IMR-90 (cell line): ENCODE measurements around the gene RNF144B. TPM values are rescaled to one million over a fixed set of nuclear protein-coding genes. Genes with fewer than 3 reads are reported as not detected.

Experiments used
- ATAC-seq: fragments of 200-7000 bp; cut with Tn5 transposase; 2 replicates; pipeline ENCODE4 v1.9.1; 2020; ENCODE audit warnings: low read depth, mild to moderate bottlenecking, moderate library complexity
- BruUV-seq: library from RNA; stranded (reverse); fragments of 400-500 nt; replicated peaks from 2 replicates; lab custom pipeline; 2021; lab: Mats Ljungman, UMichigan
- CTCF ChIA-PET: fragments of 300-600 bp; formaldehyde crosslinking; extraction: SDS; loops from one replicate; lab custom pipeline; 2021; ENCODE audit warnings: antibody characterized with exemption; lab: Yijun Ruan, JAX
- POLR2A ChIA-PET: fragments of 300-600 bp; sonication (Branson Sonifier 250); formaldehyde crosslinking; loops from one replicate; lab custom pipeline; 2022; ENCODE audit warnings: antibody characterized with exemption; ENCODE audit not compliant: unreplicated experiment; lab: Charles Lee
- DNase-seq: peaks from one replicate; pipeline ENCODE4 v3.0.0; 2013
- H2AFZ ChIP-seq: replicated peaks from 2 replicates; pipeline ENCODE3; 2013; ENCODE audit warnings: low read length, mild to moderate bottlenecking; ENCODE audit not compliant: poor library complexity
- H2AK5ac ChIP-seq: 2 replicates; pipeline ENCODE4 v1.6.1; 2013; ENCODE audit warnings: low read depth, low read length, inconsistent platforms
- H2AK9ac ChIP-seq: replicated peaks from 2 replicates; pipeline ENCODE3; 2013; ENCODE audit warnings: mild to moderate bottlenecking, low read depth, low read length, moderate library complexity; ENCODE audit not compliant: poor library complexity
- H2BK120ac ChIP-seq: 2 replicates; pipeline ENCODE4 v1.6.1; 2013; ENCODE audit warnings: low read depth, low read length, inconsistent platforms
- H2BK15ac ChIP-seq: 3 replicates; pipeline ENCODE4 v1.6.1; 2013; ENCODE audit warnings: low read depth, low read length, inconsistent platforms
- H2BK20ac ChIP-seq: 2 replicates; pipeline ENCODE4 v1.6.1; 2013; ENCODE audit warnings: low read depth, mild to moderate bottlenecking, inconsistent platforms, low read length, moderate library complexity
- H2BK5ac ChIP-seq: 2 replicates; pipeline ENCODE4 v1.6.1; 2013; ENCODE audit warnings: mild to moderate bottlenecking, low read depth, low read length, inconsistent platforms; ENCODE audit not compliant: poor library complexity, severe bottlenecking
- H3K14ac ChIP-seq: replicated peaks from 2 replicates; pipeline ENCODE4 v1.6.1; 2013; ENCODE audit warnings: low read depth, low read length, inconsistent platforms
- H3K18ac ChIP-seq: 2 replicates; pipeline ENCODE4 v1.6.1; 2013; ENCODE audit warnings: low read depth, low read length, control low read depth
- H3K23ac ChIP-seq: 2 replicates; pipeline ENCODE4 v1.6.1; 2013; ENCODE audit warnings: low read depth, low read length, inconsistent platforms
- H3K27ac ChIP-seq: 2 replicates; pipeline ENCODE4 v1.5.1; 2013; ENCODE audit warnings: mild to moderate bottlenecking, control low read depth, low read length; ENCODE audit not compliant: insufficient read depth
- H3K27me3 ChIP-seq: 2 replicates; pipeline ENCODE4 v1.6.1; 2013; ENCODE audit warnings: low read length; ENCODE audit not compliant: control insufficient read depth, insufficient read depth
- H3K36me3 ChIP-seq: 2 replicates; pipeline ENCODE4 v1.6.1; 2013; ENCODE audit warnings: low read length, mixed read lengths; ENCODE audit not compliant: control insufficient read depth, insufficient read depth
- H3K4ac ChIP-seq: 2 replicates; pipeline ENCODE4 v1.6.1; 2013; ENCODE audit warnings: low read depth, low read length, inconsistent platforms
- H3K4me1 ChIP-seq: 2 replicates; pipeline ENCODE4 v1.6.1; 2013; ENCODE audit warnings: low read length, mixed read lengths; ENCODE audit not compliant: control insufficient read depth, insufficient read depth
- H3K4me2 ChIP-seq: 2 replicates; pipeline ENCODE4 v1.6.1; 2013; ENCODE audit warnings: low read depth, mild to moderate bottlenecking, control low read depth, low read length, moderate library complexity
- H3K4me3 ChIP-seq: 2 replicates; pipeline ENCODE4 v1.5.1; 2013; ENCODE audit warnings: low read depth, mild to moderate bottlenecking, control low read depth, low read length, moderate library complexity; ENCODE audit not compliant: insufficient read depth
- H3K56ac ChIP-seq: 2 replicates; pipeline ENCODE4 v1.6.1; 2013; ENCODE audit warnings: low read length, inconsistent platforms; ENCODE audit not compliant: insufficient read depth; ENCODE audit errors: extremely low read depth
- H3K79me1 ChIP-seq, 2 experiments: 2 replicates each; pipeline ENCODE4 v1.6.1; 2013; ENCODE audit warnings: low read length in 2 of 2, inconsistent platforms in 1 of 2, low read depth in 1 of 2
- H3K9ac ChIP-seq: 2 replicates; pipeline ENCODE4 v1.6.1; 2013; ENCODE audit warnings: low read depth, low read length, control low read depth
- H3K9me1 ChIP-seq: 2 replicates; pipeline ENCODE4 v1.6.1; 2013; ENCODE audit warnings: low read length, inconsistent platforms; ENCODE audit not compliant: insufficient read depth
- H3K9me3 ChIP-seq: 2 replicates; pipeline ENCODE4 v1.6.1; 2013; ENCODE audit warnings: low read length; ENCODE audit not compliant: control insufficient read depth, insufficient read depth
- H4K20me1 ChIP-seq: 2 replicates; pipeline ENCODE4 v1.6.1; 2013; ENCODE audit warnings: low read length, inconsistent platforms; ENCODE audit not compliant: insufficient read depth
- H4K5ac ChIP-seq: 2 replicates; pipeline ENCODE4 v1.6.1; 2013; ENCODE audit warnings: mild to moderate bottlenecking, low read depth, low read length, control low read depth
- H4K8ac ChIP-seq, 2 experiments: 2 replicates each; pipeline ENCODE4 v1.6.1; 2013; ENCODE audit warnings: low read depth in 2 of 2, low read length in 2 of 2, control low read depth in 1 of 2, inconsistent platforms in 1 of 2
- H4K91ac ChIP-seq: 2 replicates; pipeline ENCODE4 v1.6.1; 2013; ENCODE audit warnings: low read depth, low read length, inconsistent platforms; ENCODE audit not compliant: insufficient read depth
- CEBPB ChIP-seq: IDR thresholded peaks from 2 replicates; pipeline ENCODE4 v1.6.1; 2012; ENCODE audit warnings: low read depth, low read length, improper control_type of control experiment
- CHD1 ChIP-seq: IDR thresholded peaks from 2 replicates; pipeline ENCODE4 v1.6.1; 2012; ENCODE audit warnings: low read depth, low read length, improper control_type of control experiment
- MAFK ChIP-seq: IDR thresholded peaks from 2 replicates; pipeline ENCODE4 v1.6.1; 2012; ENCODE audit warnings: low read depth, low read length, improper control_type of control experiment
- MAZ ChIP-seq: IDR thresholded peaks from 2 replicates; pipeline ENCODE4 v1.6.1; 2012; ENCODE audit warnings: low read depth, mild to moderate bottlenecking, low read length, improper control_type of control experiment, moderate library complexity, borderline replicate concordance
- NFE2L2 ChIP-seq: fragments of 150-350 bp; IDR thresholded peaks from 2 replicates; pipeline ENCODE4 v1.6.1; 2016; ENCODE audit warnings: low read depth, mild to moderate bottlenecking, low read length
- RCOR1 ChIP-seq: IDR thresholded peaks from 2 replicates; pipeline ENCODE4 v1.6.1; 2012; ENCODE audit warnings: mild to moderate bottlenecking, low read length, improper control_type of control experiment; ENCODE audit not compliant: insufficient replicate concordance
- RFX5 ChIP-seq: IDR thresholded peaks from 2 replicates; pipeline ENCODE4 v1.8.0; 2012; ENCODE audit warnings: low read depth, mild to moderate bottlenecking, low read length, moderate library complexity
- WGBS, 2 experiments: methylation state at CpG; one replicate each; pipeline versions ENCODE4 v1.1.5 to v1.1.7; 2013; ENCODE audit warnings: missing lambda C conversion rate in 2 of 2; ENCODE audit not compliant: insufficient read length in 1 of 2; ENCODE audit errors: extremely low coverage in 2 of 2; 5-methylcytosine and 5-hydroxymethylcytosine counted together
- dilution Hi-C: fragments of 300-500 bp; cut with HindIII; formaldehyde crosslinking; loops from one replicate; pipeline ENCODE4 v1.14.3; 2018; ENCODE audit warnings: low sequenced_read_pairs; ENCODE audit not compliant: unreplicated experiment
- in situ Hi-C: fragments of 300-500 bp; cut with MboI; formaldehyde crosslinking; loops from 3 replicates; pipeline ENCODE4 v1.14.3; 2019; ENCODE audit warnings: low sequenced_read_pairs, inconsistent platforms, mixed read lengths
- intact Hi-C: fragments of 100-400 bp; cut with micrococcal nuclease; formaldehyde crosslinking; loops from 2 replicates; pipeline ENCODE4 v1.10.0; 2022
- polyA plus RNA-seq, 3 experiments: library from polyadenylated mRNA; depleted of rRNA; stranded (reverse); fragments of >200 nt; gene quantifications; 2 replicates each; pipeline ENCODE4 v1.2.3, GENCODE V29; 2012; ENCODE audit warnings: low replicate concordance in 1 of 3
- total RNA-seq: library from RNA; depleted of rRNA; stranded (reverse); fragments of >200 nt; gene quantifications from 2 replicates; pipeline ENCODE4 v1.2.3, GENCODE V29; 2012
- TF ChIP-seq, protein P1 (sequence below): conservative IDR thresholded peaks from 2 replicates; pipeline ENCODE4 v1.5.1; 2012; ENCODE audit warnings: mild to moderate bottlenecking, low read depth, low read length, improper control_type of control experiment

The RNF144B gene
- total and polyA plus RNA-seq, 2 of the 4 experiments (the other 2 are of a cell fraction), result 0.44 to 2.7 TPM

GRCh38 chr6:18390476-18390875, 3.3 kb downstream of the RNF144B start:
- ATAC-seq (no peak), DNase-seq (no peak)
- no peak overlapping the region for H3K23ac ChIP-seq
- H3K56ac ChIP-seq, result no peak overlapping the region
- no peak overlapping the region for H3K4me2 ChIP-seq
- intact Hi-C loops, result no loop called here
- in situ Hi-C loops, result no loop called here
- WGBS, 2 experiments, result 80% methylated on average over 1 of the region's 2 CpGs; no CpG with 5 or more reads in 1 of the 2 experiments
- ChIA-PET POLR2A (no interaction called here), CTCF (no interaction called here)
- H2AK9ac ChIP-seq, result no peak overlapping the region
- no peak overlapping the region for H3K9ac ChIP-seq
- BruUV-seq, result no TSS peak
- H4K91ac ChIP-seq, result no peak overlapping the region
- no peaks in the 10 kb centered on the region; the same call in 1 of the 2 replicates for H3K27me3 ChIP-seq
- H3K36me3 ChIP-seq, result no peaks in the 10 kb centered on the region
- H3K18ac ChIP-seq, result no peak overlapping the region
- no peak overlapping the region for H3K27ac ChIP-seq
- no peaks in the 10 kb centered on the region for H3K9me3 ChIP-seq
- dilution Hi-C loops, result no loop called here
- no peak overlapping the region for H3K4me3 ChIP-seq
- H4K20me1 ChIP-seq, result no peaks in the 10 kb centered on the region
- H2BK5ac ChIP-seq, result no peak overlapping the region
- no peak overlapping the region for H3K4ac ChIP-seq
- no peak overlapping the region for H2BK15ac ChIP-seq
- peaks cover 7% of the 10 kb centered on the region for H3K4me1 ChIP-seq
- H3K79me1 ChIP-seq, result no peaks in the 10 kb centered on the region
- no peak overlapping the region for H4K8ac ChIP-seq
- no peak overlapping the region for H2AK5ac ChIP-seq
- H3K9me1 ChIP-seq, result no peaks in the 10 kb centered on the region
- H4K5ac ChIP-seq, result no peak overlapping the region
- H3K14ac ChIP-seq, result no peak overlapping the region
- no peak overlapping the region for H2BK20ac ChIP-seq
- H2AFZ ChIP-seq, result no peak overlapping the region
- TF ChIP-seq CHD1 (no peak), CEBPB (no peak), RFX5 (no peak), MAFK (no peak), NFE2L2 (no peak), RCOR1 (no peak), MAZ (no peak)
- TF ChIP-seq, protein P1, sequence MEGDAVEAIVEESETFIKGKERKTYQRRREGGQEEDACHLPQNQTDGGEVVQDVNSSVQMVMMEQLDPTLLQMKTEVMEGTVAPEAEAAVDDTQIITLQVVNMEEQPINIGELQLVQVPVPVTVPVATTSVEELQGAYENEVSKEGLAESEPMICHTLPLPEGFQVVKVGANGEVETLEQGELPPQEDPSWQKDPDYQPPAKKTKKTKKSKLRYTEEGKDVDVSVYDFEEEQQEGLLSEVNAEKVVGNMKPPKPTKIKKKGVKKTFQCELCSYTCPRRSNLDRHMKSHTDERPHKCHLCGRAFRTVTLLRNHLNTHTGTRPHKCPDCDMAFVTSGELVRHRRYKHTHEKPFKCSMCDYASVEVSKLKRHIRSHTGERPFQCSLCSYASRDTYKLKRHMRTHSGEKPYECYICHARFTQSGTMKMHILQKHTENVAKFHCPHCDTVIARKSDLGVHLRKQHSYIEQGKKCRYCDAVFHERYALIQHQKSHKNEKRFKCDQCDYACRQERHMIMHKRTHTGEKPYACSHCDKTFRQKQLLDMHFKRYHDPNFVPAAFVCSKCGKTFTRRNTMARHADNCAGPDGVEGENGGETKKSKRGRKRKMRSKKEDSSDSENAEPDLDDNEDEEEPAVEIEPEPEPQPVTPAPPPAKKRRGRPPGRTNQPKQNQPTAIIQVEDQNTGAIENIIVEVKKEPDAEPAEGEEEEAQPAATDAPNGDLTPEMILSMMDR, result no peak
- no peak overlapping the region for H2BK120ac ChIP-seq
